Trophoblast cell (in vitro differentiated cells and primary cell): ENCODE measurements around the gene PRSS12.
A peak's percentile ranks its signal among the peaks of the same experiment; 100 is the strongest.

Experiments used
- DNase-seq, 2 donors: peaks; one replicate each; pipeline ENCODE4 v3.0.0-alpha.2; 2016
- H2AFZ ChIP-seq: 2 replicates; pipeline ENCODE4 v1.6.1; 2013; ENCODE audit warnings: low read length, moderate library complexity, mild to moderate bottlenecking; ENCODE audit not compliant: insufficient read depth, poor library complexity
- H2AK5ac ChIP-seq: 2 replicates; pipeline ENCODE4 v1.6.1; 2013; ENCODE audit warnings: mild to moderate bottlenecking, low read length
- H2BK120ac ChIP-seq: 2 replicates; pipeline ENCODE4 v1.6.1; 2013; ENCODE audit warnings: low read length, mild to moderate bottlenecking, moderate library complexity; ENCODE audit not compliant: insufficient read depth, poor library complexity
- H2BK12ac ChIP-seq: 2 replicates; pipeline ENCODE4 v1.6.1; 2013; ENCODE audit warnings: mild to moderate bottlenecking, low read length, moderate library complexity
- H2BK5ac ChIP-seq: 2 replicates; pipeline ENCODE4 v1.6.1; 2013; ENCODE audit warnings: low read length, low read depth, moderate library complexity, mild to moderate bottlenecking; ENCODE audit not compliant: poor library complexity
- H3K14ac ChIP-seq: 2 replicates; pipeline ENCODE4 v1.6.1; 2013; ENCODE audit warnings: mild to moderate bottlenecking, low read length
- H3K18ac ChIP-seq: 2 replicates; pipeline ENCODE4 v1.6.1; 2013; ENCODE audit warnings: mild to moderate bottlenecking, low read length
- H3K23ac ChIP-seq: 2 replicates; pipeline ENCODE4 v1.6.1; 2013; ENCODE audit warnings: low read length
- H3K27ac ChIP-seq: 2 replicates; pipeline ENCODE4 v1.5.1; 2013; ENCODE audit warnings: low read depth, mild to moderate bottlenecking, inconsistent platforms, low read length, moderate library complexity
- H3K27me3 ChIP-seq: 2 replicates; pipeline ENCODE4 v1.6.1; 2013; ENCODE audit warnings: inconsistent platforms, mild to moderate bottlenecking, low read length, moderate library complexity; ENCODE audit not compliant: insufficient read depth
- H3K36me3 ChIP-seq, 2 experiments: 1 replicate in 1 of 2; 2 replicates in 1 of 2; pipeline ENCODE4 v1.6.1; 2013; ENCODE audit warnings: low read length in 2 of 2, mild to moderate bottlenecking in 2 of 2, moderate library complexity in 1 of 2; ENCODE audit not compliant: insufficient read depth in 2 of 2, control insufficient read depth in 1 of 2
- H3K4ac ChIP-seq: 2 replicates; pipeline ENCODE4 v1.6.1; 2013; ENCODE audit warnings: low read depth, mild to moderate bottlenecking, low read length, moderate library complexity
- H3K4me1 ChIP-seq, 2 experiments: 1 replicate in 1 of 2; 2 replicates in 1 of 2; pipeline ENCODE4 v1.6.1; 2013; ENCODE audit warnings: low read length in 2 of 2, mild to moderate bottlenecking in 2 of 2, moderate library complexity in 1 of 2; ENCODE audit not compliant: insufficient read depth in 2 of 2, control insufficient read depth in 1 of 2
- H3K4me2 ChIP-seq: 2 replicates; pipeline ENCODE4 v1.6.1; 2013; ENCODE audit warnings: inconsistent platforms, mild to moderate bottlenecking, low read length, moderate library complexity
- H3K4me3 ChIP-seq: 2 replicates; pipeline ENCODE4 v1.5.1; 2013; ENCODE audit warnings: mild to moderate bottlenecking, low read depth, low read length, inconsistent platforms
- H3K79me1 ChIP-seq: one replicate; pipeline ENCODE4 v1.6.1; 2013; ENCODE audit warnings: low read length
- H3K79me2 ChIP-seq: 2 replicates; pipeline ENCODE4 v1.6.1; 2013; ENCODE audit warnings: low read length, mild to moderate bottlenecking; ENCODE audit not compliant: control insufficient read depth, insufficient read depth, poor library complexity
- H3K9ac ChIP-seq: 2 replicates; pipeline ENCODE4 v1.6.1; 2013; ENCODE audit warnings: mild to moderate bottlenecking, low read length
- H3K9me3 ChIP-seq: 2 replicates; pipeline ENCODE4 v1.6.1; 2013; ENCODE audit warnings: low read depth, mild to moderate bottlenecking, control low read depth, inconsistent platforms, low read length; ENCODE audit not compliant: insufficient read depth
- H4K12ac ChIP-seq: 2 replicates; pipeline ENCODE4 v1.6.1; 2013; ENCODE audit warnings: low read depth, mild to moderate bottlenecking, low read length, moderate library complexity
- H4K8ac ChIP-seq: 2 replicates; pipeline ENCODE4 v1.6.1; 2013; ENCODE audit warnings: low read depth, mild to moderate bottlenecking, low read length, moderate library complexity
- H4K91ac ChIP-seq: one replicate; pipeline ENCODE4 v1.6.1; 2013; ENCODE audit warnings: low read depth, mild to moderate bottlenecking, low read length, moderate library complexity
- WGBS: extraction: QIAGEN DNeasy Blood & Tissue Kit; methylation state at CpG from one replicate; pipeline ENCODE4 v1.1.7; 2013; ENCODE audit warnings: missing lambda C conversion rate; ENCODE audit not compliant: insufficient read length, insufficient coverage; ENCODE audit errors: extremely low coverage; 5-methylcytosine and 5-hydroxymethylcytosine counted together

PRSS12 gene

GRCh38 chr4:118340109-118340508 lies 12.7 kb downstream of the PRSS12 start:
- Histone ChIP-seq H3K9me3 (no peaks in the 10 kb centered on the region), H4K8ac (no peak overlapping the region), H3K23ac (no peak overlapping the region), H4K91ac (no peak overlapping the region), H2AFZ (no peak overlapping the region), H3K4me3 (no peak overlapping the region), H2BK12ac (no peak overlapping the region), H2AK5ac (no peak overlapping the region), H3K14ac (no peak overlapping the region), H2BK120ac (no peak overlapping the region), H3K79me1 (no peaks in the 10 kb centered on the region), H3K9ac (no peak overlapping the region), H3K4me2 (no peak overlapping the region), H3K27ac (no peak overlapping the region), H2BK5ac (no peak overlapping the region), H3K4me1 (peaks cover 0 to 10% of the 10 kb centered on the region in 2 experiments), H3K18ac (no peak overlapping the region), H3K27me3 (no peaks in the 10 kb centered on the region), H3K79me2 (peaks cover 2% of the 10 kb centered on the region), H3K4ac (peak overlapping the region; percentile 83), H3K36me3 (peaks cover 6 to 8% of the 10 kb centered on the region in 2 experiments), H4K12ac (no peak overlapping the region)
- no peak for DNase-seq
- WGBS: no CpG with 5 or more reads among the region's 2 CpGs

DNA sequence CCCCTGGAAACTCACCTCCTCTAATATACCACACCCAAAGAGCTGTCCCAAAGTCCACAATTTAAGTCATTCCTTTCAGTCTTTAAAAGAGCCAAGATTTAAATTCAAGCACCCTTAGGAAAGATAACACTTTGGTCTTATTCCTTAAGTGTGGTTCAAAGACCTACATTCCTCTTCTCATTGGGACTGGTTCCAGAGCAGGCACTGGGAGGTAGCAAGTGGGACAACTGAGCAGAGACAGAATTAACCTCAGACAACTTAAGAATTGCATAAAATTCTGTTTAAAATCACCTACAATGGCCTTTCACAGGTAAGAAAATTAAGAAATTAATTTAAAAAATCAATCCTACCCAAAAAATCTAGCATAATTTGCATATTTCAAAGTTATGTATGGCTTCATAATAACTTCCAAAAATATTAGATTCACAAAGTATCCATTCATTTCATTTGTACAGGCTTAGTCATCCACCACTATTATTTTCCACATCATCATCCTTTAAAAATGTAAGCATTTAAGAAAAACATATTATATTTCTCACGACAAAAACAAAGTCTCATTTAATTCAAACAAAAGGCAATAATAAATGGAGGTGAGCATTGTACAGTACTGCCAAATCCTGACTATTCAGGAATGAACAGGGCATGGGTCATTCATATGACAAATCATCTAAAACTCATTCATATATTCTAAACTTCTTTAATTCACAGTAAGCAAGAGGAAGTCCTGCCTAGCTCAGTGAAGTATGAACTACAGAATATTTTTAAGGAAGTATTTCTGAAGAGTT lies 13.6 kb downstream of the PRSS12 start:
- Histone ChIP-seq H3K79me1 (no peaks in the 10 kb centered on the region), H3K9ac (no peak overlapping the region), H2AFZ (no peak overlapping the region), H3K4me2 (no peak overlapping the region), H2BK120ac (no peak overlapping the region), H2BK12ac (no peak overlapping the region), H3K27ac (no peak overlapping the region), H3K27me3 (no peaks in the 10 kb centered on the region), H4K12ac (no peak overlapping the region), H4K8ac (no peak overlapping the region), H4K91ac (no peak overlapping the region), H3K4me1 (peaks cover 0 to 10% of the 10 kb centered on the region in 2 experiments), H2AK5ac (no peak overlapping the region), H3K4me3 (no peak overlapping the region), H2BK5ac (no peak overlapping the region), H3K4ac (no peak overlapping the region), H3K9me3 (no peaks in the 10 kb centered on the region), H3K79me2 (peaks cover 2% of the 10 kb centered on the region), H3K18ac (no peak overlapping the region), H3K23ac (no peak overlapping the region), H3K36me3 (peaks cover 6 to 10% of the 10 kb centered on the region in 2 experiments), H3K14ac (no peak overlapping the region)
- no CpG with 5 or more reads among the region's 1 CpG for WGBS
- DNase-seq: no peak

- H2BK5ac ChIP-seq: no peak overlapping the region
Measured at GRCh38 chr4:118338518-118338917, 14.3 kb downstream of the PRSS12 start.

DNA sequence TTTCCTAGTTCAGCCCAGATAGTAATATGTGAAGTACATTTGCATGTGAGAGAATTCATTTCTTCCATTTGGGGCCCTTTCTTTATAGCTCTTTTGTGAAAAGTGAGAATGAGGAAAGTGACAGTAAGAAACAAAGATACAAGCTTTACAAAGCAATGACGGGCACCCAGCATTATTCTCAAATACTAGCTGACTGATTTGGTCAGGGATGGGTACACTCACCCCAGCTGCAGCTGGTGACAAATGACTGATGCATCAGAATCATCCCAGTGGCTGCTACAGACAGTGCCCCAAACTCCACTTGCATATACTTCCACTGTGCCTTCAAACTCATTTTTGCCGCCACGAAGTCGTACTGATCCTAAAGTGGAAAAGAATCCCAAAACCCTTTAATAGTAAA lies 14.8 kb downstream of the PRSS12 start:
- Histone ChIP-seq H2AK5ac (no peak overlapping the region), H3K9me3 (no peaks in the 10 kb centered on the region), H3K79me2 (no peaks in the 10 kb centered on the region), H3K27me3 (no peaks in the 10 kb centered on the region), H4K8ac (no peak overlapping the region), H2BK5ac (no peak overlapping the region), H3K23ac (no peak overlapping the region), H3K4me1 (peaks cover 0 to 8% of the 10 kb centered on the region in 2 experiments), H3K18ac (no peak overlapping the region), H2BK120ac (no peak overlapping the region), H3K27ac (no peak overlapping the region), H4K91ac (no peak overlapping the region), H3K36me3 (peaks cover 6 to 10% of the 10 kb centered on the region in 2 experiments), H3K4me2 (no peak overlapping the region), H3K4me3 (no peak overlapping the region), H4K12ac (no peak overlapping the region), H2AFZ (no peak overlapping the region), H3K14ac (no peak overlapping the region), H3K4ac (peak overlapping the region; percentile 21), H3K79me1 (no peaks in the 10 kb centered on the region), H2BK12ac (no peak overlapping the region), H3K9ac (no peak overlapping the region)
- no peak for DNase-seq
- no CpG with 5 or more reads among the region's 4 CpGs for WGBS

More at GRCh38 chr4:118338518-118338917, 14.3 kb downstream of the PRSS12 start:
- Histone ChIP-seq H3K4me1 (peaks cover 0 to 10% of the 10 kb centered on the region in 2 experiments), H3K79me2 (peaks cover 2% of the 10 kb centered on the region), H2AFZ (no peak overlapping the region), H3K23ac (no peak overlapping the region), H2BK12ac (no peak overlapping the region), H3K4me2 (no peak overlapping the region), H2BK120ac (no peak overlapping the region), H3K9me3 (no peaks in the 10 kb centered on the region), H4K12ac (no peak overlapping the region), H3K9ac (no peak overlapping the region), H4K91ac (no peak overlapping the region), H3K4me3 (no peak overlapping the region), H3K4ac (no peak overlapping the region), H3K27ac (no peak overlapping the region), H3K14ac (no peak overlapping the region), H2AK5ac (no peak overlapping the region), H3K27me3 (no peaks in the 10 kb centered on the region), H4K8ac (no peak overlapping the region), H3K36me3 (peaks cover 6 to 10% of the 10 kb centered on the region in 2 experiments), H3K18ac (no peak overlapping the region), H3K79me1 (no peaks in the 10 kb centered on the region)
- no CpG with 5 or more reads among the region's 1 CpG for WGBS
- DNase-seq: no peak
